OCI-LY1 (cell line): ENCODE data around the gene YBX2.

Experiments used
- H2AFZ ChIP-seq: fragments of 200-600 bp; sonication (generic), shearing (Covaris generic); 2 replicates; pipeline ENCODE4 v1.6.0; 2014; ENCODE audit warnings: antibody characterized with exemption, mild to moderate bottlenecking, low read length
- H3F3A ChIP-seq: fragments of 200-600 bp; sonication (generic), shearing (Covaris generic); 2 replicates; pipeline ENCODE4 v1.6.0; 2014; ENCODE audit warnings: mild to moderate bottlenecking, antibody characterized with exemption, low read length, moderate library complexity; ENCODE audit not compliant: insufficient read depth
- H3K27ac ChIP-seq: fragments of 200-600 bp; sonication (generic); 2 replicates; pipeline ENCODE4 v1.5.1; 2014; ENCODE audit warnings: low read length, mixed run types, mild to moderate bottlenecking, low read depth; ENCODE audit not compliant: poor library complexity, severe bottlenecking
- H3K27me3 ChIP-seq: fragments of 200-600 bp; sonication (generic); 2 replicates; pipeline ENCODE4 v1.6.0; 2014; ENCODE audit warnings: antibody characterized with exemption, mild to moderate bottlenecking, low read length, moderate library complexity; ENCODE audit not compliant: insufficient read depth
- H3K36me3 ChIP-seq: fragments of 200-600 bp; sonication (generic); 2 replicates; pipeline ENCODE4 v1.6.1; 2014; ENCODE audit warnings: mild to moderate bottlenecking, antibody characterized with exemption, low read length, moderate library complexity, mixed read lengths; ENCODE audit not compliant: insufficient read depth
- H3K4me1 ChIP-seq: fragments of 200-600 bp; sonication (generic); 2 replicates; pipeline ENCODE4 v1.5.1; 2014; ENCODE audit warnings: mild to moderate bottlenecking, low read length, moderate library complexity; ENCODE audit not compliant: insufficient read depth, severe bottlenecking
- H3K4me2 ChIP-seq: fragments of 200-600 bp; sonication (generic), shearing (Covaris generic); 2 replicates; pipeline ENCODE4 v1.6.1; 2014; ENCODE audit warnings: low read length
- H3K4me3 ChIP-seq: fragments of 200-600 bp; sonication (generic); 2 replicates; pipeline ENCODE4 v1.5.1; 2014; ENCODE audit warnings: low read length, low read depth, mild to moderate bottlenecking, mixed read lengths; ENCODE audit not compliant: poor library complexity, severe bottlenecking
- H3K79me2 ChIP-seq: fragments of 200-600 bp; shearing (Covaris generic); 2 replicates; pipeline ENCODE4 v1.6.1; 2016; ENCODE audit warnings: mixed run types, low read length, mixed read lengths; ENCODE audit not compliant: insufficient read depth
- H3K9ac ChIP-seq: fragments of 200-600 bp; sonication (generic), shearing (Covaris generic); 2 replicates; pipeline ENCODE4 v1.6.1; 2014; ENCODE audit warnings: mild to moderate bottlenecking, low read length, mixed read lengths
- H3K9me2 ChIP-seq: fragments of 200-600 bp; sonication (generic), shearing (Covaris generic); 2 replicates; pipeline ENCODE4 v1.6.1; 2014; ENCODE audit warnings: low read depth, mild to moderate bottlenecking, low read length, mixed read lengths
- H3K9me3 ChIP-seq: fragments of 200-600 bp; shearing (Covaris generic); 2 replicates; pipeline ENCODE4 v1.6.1; 2014; ENCODE audit warnings: low read length, mixed read lengths
- H4K20me1 ChIP-seq: fragments of 200-600 bp; sonication (generic), shearing (Covaris generic); 2 replicates; pipeline ENCODE4 v1.6.0; 2016; ENCODE audit warnings: mild to moderate bottlenecking, low read length; ENCODE audit not compliant: insufficient read depth
- EZH2 ChIP-seq: fragments of 200-600 bp; sonication (generic), shearing (Covaris generic); IDR thresholded peaks from 2 replicates; pipeline ENCODE4 v1.8.0; 2017; ENCODE audit warnings: borderline replicate concordance, mixed run types, mild to moderate bottlenecking, antibody characterized with exemption, low read length, moderate library complexity, mixed read lengths
- TF ChIP-seq, protein P1 (sequence below): fragments of 200-600 bp; sonication (generic), shearing (Covaris generic); IDR thresholded peaks from 2 replicates; pipeline ENCODE4 v1.5.1; 2017; ENCODE audit warnings: mild to moderate bottlenecking, antibody characterized with exemption, low read length, moderate library complexity, mixed read lengths

YBX2 gene

DNA sequence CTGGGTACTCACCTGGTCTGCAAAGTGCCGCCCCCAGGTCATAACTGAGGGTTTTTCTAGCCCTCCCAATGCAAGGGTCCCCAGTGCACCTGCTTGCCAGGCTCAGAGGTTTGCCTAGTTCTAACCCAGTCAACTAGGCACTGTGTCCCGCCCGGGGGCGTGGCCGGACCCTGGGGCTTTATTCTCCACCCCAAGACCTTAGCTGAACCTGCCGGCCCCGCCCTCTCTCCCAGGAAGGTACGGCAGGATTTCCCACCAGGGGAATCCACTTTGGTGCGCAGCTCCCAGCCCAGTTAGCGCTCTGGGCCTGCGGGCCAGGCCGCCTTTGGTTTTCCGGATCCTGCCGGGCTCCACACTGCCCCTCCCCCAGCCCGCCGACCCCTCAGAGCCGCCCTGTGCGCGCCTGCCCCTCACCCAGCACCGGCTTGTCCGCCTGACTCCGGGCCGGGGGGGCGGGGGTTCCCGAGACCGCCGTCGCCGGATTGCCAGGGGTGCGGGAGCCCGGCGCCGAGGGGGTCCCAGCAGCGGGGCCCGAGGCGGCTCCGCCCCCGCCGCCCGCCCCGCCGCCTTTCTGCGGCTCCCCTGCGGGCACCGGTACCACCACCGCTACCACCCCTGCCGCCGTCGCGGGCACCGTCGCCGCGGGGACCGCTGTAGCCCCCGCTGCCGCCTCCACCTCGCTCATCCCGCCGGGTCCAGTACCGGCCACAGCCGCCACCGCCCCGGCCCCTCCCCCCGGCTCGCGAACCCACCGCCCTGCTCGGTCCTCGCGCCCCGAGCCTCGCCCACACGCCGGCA is 424 bp downstream of the YBX2 start:
- Histone ChIP-seq H3K4me1 (peaks cover 19% of the 10 kb centered on the region), H4K20me1 (no peaks in the 10 kb centered on the region), H3F3A (no peaks in the 10 kb centered on the region), H3K9ac (no peak overlapping the region), H3K4me3 (no peak overlapping the region), H3K36me3 (no peaks in the 10 kb centered on the region), H3K27ac (no peak overlapping the region), H3K9me2 (no peaks in the 10 kb centered on the region), H3K79me2 (no peaks in the 10 kb centered on the region), H3K4me2 (no peak overlapping the region), H2AFZ (no peak overlapping the region), H3K27me3 (no peaks in the 10 kb centered on the region), H3K9me3 (no peaks in the 10 kb centered on the region)
- TF ChIP-seq, protein P1, sequence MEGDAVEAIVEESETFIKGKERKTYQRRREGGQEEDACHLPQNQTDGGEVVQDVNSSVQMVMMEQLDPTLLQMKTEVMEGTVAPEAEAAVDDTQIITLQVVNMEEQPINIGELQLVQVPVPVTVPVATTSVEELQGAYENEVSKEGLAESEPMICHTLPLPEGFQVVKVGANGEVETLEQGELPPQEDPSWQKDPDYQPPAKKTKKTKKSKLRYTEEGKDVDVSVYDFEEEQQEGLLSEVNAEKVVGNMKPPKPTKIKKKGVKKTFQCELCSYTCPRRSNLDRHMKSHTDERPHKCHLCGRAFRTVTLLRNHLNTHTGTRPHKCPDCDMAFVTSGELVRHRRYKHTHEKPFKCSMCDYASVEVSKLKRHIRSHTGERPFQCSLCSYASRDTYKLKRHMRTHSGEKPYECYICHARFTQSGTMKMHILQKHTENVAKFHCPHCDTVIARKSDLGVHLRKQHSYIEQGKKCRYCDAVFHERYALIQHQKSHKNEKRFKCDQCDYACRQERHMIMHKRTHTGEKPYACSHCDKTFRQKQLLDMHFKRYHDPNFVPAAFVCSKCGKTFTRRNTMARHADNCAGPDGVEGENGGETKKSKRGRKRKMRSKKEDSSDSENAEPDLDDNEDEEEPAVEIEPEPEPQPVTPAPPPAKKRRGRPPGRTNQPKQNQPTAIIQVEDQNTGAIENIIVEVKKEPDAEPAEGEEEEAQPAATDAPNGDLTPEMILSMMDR: no peak
- no peak for TF ChIP-seq EZH2

DNA sequence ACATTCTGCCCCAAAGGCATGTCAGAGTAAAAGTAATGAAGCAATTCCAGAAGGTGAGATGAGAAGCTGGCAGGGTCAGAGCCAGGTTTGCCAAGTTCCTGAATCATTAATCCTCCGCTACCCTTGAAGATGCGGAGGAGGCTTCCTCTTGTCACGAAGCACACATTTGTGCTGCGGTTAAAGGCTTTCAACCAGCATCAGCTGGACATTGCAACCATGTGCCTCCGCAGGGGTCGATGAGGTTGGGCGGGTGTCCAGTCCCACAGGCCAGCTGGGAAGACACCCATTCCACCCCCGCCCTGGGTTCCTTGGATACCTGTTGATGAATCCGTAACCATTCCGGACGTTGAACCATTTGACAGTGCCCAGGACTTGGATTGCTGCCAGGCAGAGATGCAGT is 1.3 kb downstream of the YBX2 start:
- Histone ChIP-seq H3K4me2 (no peak overlapping the region), H3K9ac (no peak overlapping the region), H3K9me2 (no peaks in the 10 kb centered on the region), H3K9me3 (no peaks in the 10 kb centered on the region), H3K27me3 (peaks cover 2% of the 10 kb centered on the region), H4K20me1 (no peaks in the 10 kb centered on the region), H3K36me3 (no peaks in the 10 kb centered on the region), H3K27ac (no peak overlapping the region), H3K4me3 (no peak overlapping the region), H3F3A (no peaks in the 10 kb centered on the region), H3K79me2 (no peaks in the 10 kb centered on the region), H2AFZ (no peak overlapping the region), H3K4me1 (peaks cover 19% of the 10 kb centered on the region)
- TF ChIP-seq, protein P1: no peak
- no peak for TF ChIP-seq EZH2

DNA sequence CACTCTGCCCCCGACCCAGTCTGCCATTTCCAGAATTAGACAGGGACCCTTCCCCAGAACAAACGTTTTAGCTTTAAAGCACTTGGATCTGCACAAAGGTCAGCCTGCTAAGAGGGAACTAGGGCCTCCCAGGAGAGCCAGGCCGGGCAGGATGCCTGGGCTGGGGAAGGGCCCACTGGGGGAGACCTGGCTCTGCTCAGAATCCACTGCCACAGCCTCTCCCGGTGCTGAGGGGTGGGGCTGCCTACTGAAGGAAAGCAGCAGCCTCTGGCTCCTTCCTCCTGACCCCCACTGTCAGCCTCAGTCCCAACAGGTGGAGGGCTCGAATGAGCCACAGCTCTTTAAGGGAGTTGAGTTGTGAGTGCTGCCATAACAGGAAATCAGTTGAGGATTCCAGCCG is 1.7 kb downstream of the YBX2 start:
- H3K36me3 ChIP-seq: no peaks in the 10 kb centered on the region
- peaks cover 19% of the 10 kb centered on the region for H3K4me1 ChIP-seq
- H3K9me3 ChIP-seq: no peaks in the 10 kb centered on the region
- no peak overlapping the region for H2AFZ ChIP-seq
- H3K9me2 ChIP-seq: no peaks in the 10 kb centered on the region
- TF ChIP-seq, protein P1: no peak
- no peak for TF ChIP-seq EZH2
- H3K79me2 ChIP-seq: no peaks in the 10 kb centered on the region
- no peak overlapping the region for H3K4me3 ChIP-seq
- no peak overlapping the region for H3K4me2 ChIP-seq
- no peak overlapping the region for H3K27ac ChIP-seq
- peaks cover 5% of the 10 kb centered on the region for H3K27me3 ChIP-seq
- H3K9ac ChIP-seq: no peak overlapping the region
- no peaks in the 10 kb centered on the region for H3F3A ChIP-seq
- H4K20me1 ChIP-seq: no peaks in the 10 kb centered on the region
